Kidney (tissue), 14 donors: ENCODE measurements around the gene LRCOL1. TPM values are rescaled to one million over a fixed set of nuclear protein-coding genes. Genes with fewer than 3 reads are reported as not detected.

ENCODE experiments used
- DNase-seq, 5 donors: peaks; one replicate each; pipeline ENCODE4 v3.0.0-alpha.2; 2013 to 2020
- FAIRE-seq: peaks from 2 replicates; lab custom pipeline; 2012; peaks lifted over from hg19 to GRCh38; lab: Jason Lieb, UNC
- H3K27ac ChIP-seq, 2 donors: one replicate each; pipeline ENCODE4 v1.7.0; 2013; ENCODE audit warnings: low read depth in 2 of 2, low read length in 2 of 2, inconsistent platforms in 1 of 2
- H3K27me3 ChIP-seq: one replicate; pipeline ENCODE4 v1.7.1; 2013; ENCODE audit warnings: low read length, inconsistent platforms; ENCODE audit not compliant: control insufficient read depth, insufficient read depth
- H3K36me3 ChIP-seq, 3 donors: one replicate each; pipeline versions ENCODE4 v1.7.0 to v1.7.1; 2013; ENCODE audit warnings: low read length in 3 of 3, control low read depth in 1 of 3, inconsistent platforms in 1 of 3; ENCODE audit not compliant: insufficient read depth in 3 of 3, control insufficient read depth in 2 of 3
- H3K4me1 ChIP-seq, 3 donors: one replicate each; pipeline versions ENCODE4 v1.7.0 to v1.7.1; 2013; ENCODE audit warnings: low read length in 3 of 3, inconsistent platforms in 1 of 3, low read depth in 1 of 3; ENCODE audit not compliant: control insufficient read depth in 2 of 3, insufficient read depth in 2 of 3
- H3K4me3 ChIP-seq, 3 donors: one replicate each; pipeline versions ENCODE4 v1.7.0 to v1.8.1; 2013; ENCODE audit warnings: low read length in 3 of 3, control low read depth in 1 of 3, inconsistent platforms in 1 of 3
- H3K9ac ChIP-seq, 3 donors: one replicate each; pipeline versions ENCODE4 v1.7.0 to v1.7.1; 2013; ENCODE audit warnings: low read length in 3 of 3, control low read depth in 1 of 3, inconsistent platforms in 1 of 3
- H3K9me3 ChIP-seq, 3 donors: one replicate each; pipeline versions ENCODE4 v1.7.0 to v1.7.1; 2013; ENCODE audit warnings: low read length in 3 of 3, control low read depth in 1 of 3, inconsistent platforms in 1 of 3; ENCODE audit not compliant: control insufficient read depth in 2 of 3, insufficient read depth in 1 of 3
- intact Hi-C: fragments of 100-400 bp; cut with DNase I; formaldehyde crosslinking; loops from one replicate; pipeline ENCODE4 v1.11.1; 2022
- polyA plus RNA-seq: library from polyadenylated mRNA; stranded (reverse); fragments of 350-450 nt; fragmentation: Illumina TruSeq; extraction: RNeasy Lipid Tissue Mini Kit (QIAGEN cat#74804); gene quantifications from one replicate; pipeline ENCODE4 v1.2.3, GENCODE V29; 2014; ENCODE audit warnings: low read depth, low replicate concordance; ENCODE audit not compliant: insufficient read depth
- total RNA-seq: library from RNA; stranded (reverse); fragmentation: NEBNext Ultra II Directional; extraction: Animal tissue kit (Norgen Biotek cat#: 25700); gene quantifications from one replicate; pipeline ENCODE4 v1.2.1, GENCODE V29; 2021
- TF ChIP-seq, protein P1 (sequence below): IDR thresholded peaks from 3 replicates; pipeline ENCODE4 v1.5.1; 2012; ENCODE audit warnings: mild to moderate bottlenecking, moderate library complexity, borderline replicate concordance; ENCODE audit not compliant: insufficient read depth; ENCODE audit errors: extremely low read depth
- donor health status: control.
- donor health status: control.
- donor health status: control.
- donor health status: control.
- donor health status: control.
- donor health status: DM: yes; HTN: yes; CAD: no.
- donor health status: Normal renal cell carcinoma (clear cell type).

Gene LRCOL1
- total and polyA plus RNA-seq, 2 donors from 2014 or later = 1.0 to 1.8 TPM

DNA sequence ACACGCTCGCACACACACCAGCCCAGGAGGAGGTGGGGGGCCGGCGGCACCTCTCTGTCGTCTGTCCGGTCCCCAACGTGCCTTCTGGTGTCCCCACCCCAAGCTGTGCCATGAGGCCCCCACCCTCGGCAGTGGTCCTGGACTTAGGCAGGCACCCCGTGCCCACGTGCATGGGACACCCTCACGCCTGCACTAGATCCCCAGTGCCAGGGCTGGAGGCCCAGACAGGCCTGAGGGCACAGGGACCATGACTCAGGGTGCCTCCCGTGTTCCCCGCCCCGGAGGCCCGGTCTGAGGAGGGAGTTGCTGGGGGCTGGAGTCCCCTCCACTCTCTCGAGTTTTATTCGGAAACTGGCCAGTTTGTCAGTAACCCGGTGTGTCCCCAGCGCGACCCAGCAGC is 38.8 kb downstream of the LRCOL1 start:
- DNase-seq (no peak), FAIRE-seq (no peak)
- Histone ChIP-seq H3K36me3 (no peaks in the 10 kb centered on the region), H3K27ac (no peak overlapping the region), H3K4me1 (no peaks in the 10 kb centered on the region), H3K9ac (no peak overlapping the region), H3K9me3 (no peaks in the 10 kb centered on the region), H3K27me3 (no peaks in the 10 kb centered on the region), H3K4me3 (no peak overlapping the region)
- intact Hi-C loops = no loop called here
- TF ChIP-seq, protein P1, sequence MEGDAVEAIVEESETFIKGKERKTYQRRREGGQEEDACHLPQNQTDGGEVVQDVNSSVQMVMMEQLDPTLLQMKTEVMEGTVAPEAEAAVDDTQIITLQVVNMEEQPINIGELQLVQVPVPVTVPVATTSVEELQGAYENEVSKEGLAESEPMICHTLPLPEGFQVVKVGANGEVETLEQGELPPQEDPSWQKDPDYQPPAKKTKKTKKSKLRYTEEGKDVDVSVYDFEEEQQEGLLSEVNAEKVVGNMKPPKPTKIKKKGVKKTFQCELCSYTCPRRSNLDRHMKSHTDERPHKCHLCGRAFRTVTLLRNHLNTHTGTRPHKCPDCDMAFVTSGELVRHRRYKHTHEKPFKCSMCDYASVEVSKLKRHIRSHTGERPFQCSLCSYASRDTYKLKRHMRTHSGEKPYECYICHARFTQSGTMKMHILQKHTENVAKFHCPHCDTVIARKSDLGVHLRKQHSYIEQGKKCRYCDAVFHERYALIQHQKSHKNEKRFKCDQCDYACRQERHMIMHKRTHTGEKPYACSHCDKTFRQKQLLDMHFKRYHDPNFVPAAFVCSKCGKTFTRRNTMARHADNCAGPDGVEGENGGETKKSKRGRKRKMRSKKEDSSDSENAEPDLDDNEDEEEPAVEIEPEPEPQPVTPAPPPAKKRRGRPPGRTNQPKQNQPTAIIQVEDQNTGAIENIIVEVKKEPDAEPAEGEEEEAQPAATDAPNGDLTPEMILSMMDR = no peak

GRCh38 chr12:132571051-132571450 is 39.3 kb downstream of the LRCOL1 start:
- H3K4me1 ChIP-seq = no peaks in the 10 kb centered on the region
- intact Hi-C loops = no loop called here
- DNase-seq = no peak
- no peaks in the 10 kb centered on the region for H3K36me3 ChIP-seq
- TF ChIP-seq, protein P1 = no peak
- no peak overlapping the region for H3K9ac ChIP-seq
- no peaks in the 10 kb centered on the region for H3K27me3 ChIP-seq
- H3K9me3 ChIP-seq = no peaks in the 10 kb centered on the region
- FAIRE-seq = no peak
- H3K4me3 ChIP-seq = no peak overlapping the region
- no peak overlapping the region for H3K27ac ChIP-seq

DNA sequence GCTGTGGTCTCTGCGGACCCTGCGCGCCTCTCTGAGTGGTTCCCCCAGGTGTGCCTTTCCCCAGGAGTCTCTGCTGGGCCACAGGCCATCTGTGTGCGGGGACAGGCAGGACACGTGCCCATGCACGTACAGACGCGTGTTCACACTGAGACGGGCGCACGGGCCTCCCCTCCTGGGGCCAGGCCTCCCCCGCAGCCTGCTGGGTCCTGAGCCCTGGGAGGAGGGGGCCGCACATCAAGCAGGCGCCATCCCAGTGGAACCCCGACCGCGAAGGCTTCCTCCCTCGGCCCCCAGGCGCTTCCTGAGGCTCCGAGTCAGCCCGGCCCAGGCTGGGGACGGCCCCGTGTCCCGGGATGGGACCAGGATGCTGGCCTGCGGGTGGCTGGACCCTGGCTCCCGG is 39.7 kb downstream of the LRCOL1 start:
- H3K36me3 ChIP-seq = no peaks in the 10 kb centered on the region
- no peak overlapping the region for H3K27ac ChIP-seq
- DNase-seq = no peak
- H3K4me1 ChIP-seq = no peaks in the 10 kb centered on the region
- no peak for FAIRE-seq
- no peak overlapping the region for H3K9ac ChIP-seq
- H3K4me3 ChIP-seq = no peak overlapping the region
- TF ChIP-seq, protein P1 = no peak
- H3K9me3 ChIP-seq = no peaks in the 10 kb centered on the region
- intact Hi-C loops = no loop called here
- H3K27me3 ChIP-seq = no peaks in the 10 kb centered on the region

- TF ChIP-seq, protein P1 = no peak
- Histone ChIP-seq H3K4me1 (no peaks in the 10 kb centered on the region), H3K4me3 (no peak overlapping the region), H3K27ac (no peak overlapping the region), H3K36me3 (peaks cover 0 to 4% (median 4%) of the 10 kb centered on the region in 3 donors), H3K27me3 (no peaks in the 10 kb centered on the region), H3K9ac (no peak overlapping the region), H3K9me3 (no peaks in the 10 kb centered on the region)
- FAIRE-seq (no peak), DNase-seq (no peak)
- intact Hi-C loops = no loop called here
Observed at GRCh38 chr12:132569856-132570480, 40.4 kb downstream of the LRCOL1 start.
